SU-DHL-6 (cell line): ENCODE measurements around the gene ADAMTS17.

Source experiments
- H2AFZ ChIP-seq: fragments of 200-600 bp; sonication (generic); 2 replicates; pipeline ENCODE4 v1.6.1; 2014; ENCODE audit warnings: low read depth, mild to moderate bottlenecking, moderate library complexity, mixed read lengths, antibody characterized with exemption, low read length; ENCODE audit not compliant: severe bottlenecking
- H3F3A ChIP-seq: fragments of 200-600 bp; shearing (Covaris generic); 2 replicates; pipeline ENCODE4 v1.6.0; 2016; ENCODE audit warnings: antibody characterized with exemption, mild to moderate bottlenecking; ENCODE audit not compliant: insufficient read depth
- H3K27ac ChIP-seq: fragments of 200-600 bp; sonication (generic); 2 replicates; pipeline ENCODE4 v1.5.1; 2016; ENCODE audit warnings: low read depth, mild to moderate bottlenecking, low read length, moderate library complexity, mixed read lengths
- H3K27me3 ChIP-seq: fragments of 200-600 bp; sonication (generic), shearing (Covaris generic); 2 replicates; pipeline ENCODE4 v1.6.0; 2014; ENCODE audit warnings: mild to moderate bottlenecking, low read length
- H3K36me3 ChIP-seq: fragments of 200-600 bp; sonication (generic); 2 replicates; pipeline ENCODE4 v1.6.1; 2014; ENCODE audit warnings: mild to moderate bottlenecking, low read length, mixed read lengths
- H3K4me2 ChIP-seq: fragments of 300-600, 200-600 bp; shearing (Covaris generic), sonication (generic); 2 replicates; pipeline ENCODE4 v1.6.0; 2014; ENCODE audit warnings: low read length, low read depth, mild to moderate bottlenecking; ENCODE audit not compliant: poor library complexity, severe bottlenecking
- H3K4me3 ChIP-seq: fragments of 200-600 bp; sonication (generic); 2 replicates; pipeline ENCODE4 v1.5.1; 2014; ENCODE audit warnings: antibody characterized with exemption, low read length, mild to moderate bottlenecking, mixed read lengths; ENCODE audit not compliant: insufficient read depth, poor library complexity, severe bottlenecking
- H3K79me2 ChIP-seq: fragments of 200-600 bp; sonication (generic); 2 replicates; pipeline ENCODE4 v1.6.1; 2014; ENCODE audit warnings: mild to moderate bottlenecking, low read length, moderate library complexity; ENCODE audit not compliant: insufficient read depth
- H3K9ac ChIP-seq: fragments of 200-600 bp; sonication (generic); 2 replicates; pipeline ENCODE4 v1.7.0; 2014; ENCODE audit warnings: mild to moderate bottlenecking, low read length
- H3K9me2 ChIP-seq: fragments of 200-600 bp; sonication (generic); replicated peaks from 2 replicates; pipeline ENCODE4 v1.6.1; 2014; ENCODE audit warnings: low read length; ENCODE audit not compliant: insufficient read depth
- H3K9me3 ChIP-seq: fragments of 200-600 bp; sonication (generic); 2 replicates; pipeline ENCODE4 v1.6.1; 2014; ENCODE audit warnings: low read length, mixed read lengths; ENCODE audit not compliant: insufficient read depth
- H4K20me1 ChIP-seq: fragments of 200-600 bp; sonication (generic); 2 replicates; pipeline ENCODE4 v1.6.1; 2014; ENCODE audit warnings: low read depth, mild to moderate bottlenecking, antibody characterized with exemption, low read length, moderate library complexity, mixed read lengths
- CTCF ChIP-seq: fragments of 200-600 bp; sonication (generic); IDR thresholded peaks from one replicate; pipeline ENCODE4 v1.5.1; 2017; ENCODE audit warnings: antibody characterized with exemption, mild to moderate bottlenecking, low read length, moderate library complexity; ENCODE audit not compliant: insufficient read depth, poor library complexity, severe bottlenecking
- EZH2phosphoT487 ChIP-seq: fragments of 200-600 bp; sonication (generic), shearing (Covaris generic); conservative IDR thresholded peaks from 2 replicates; pipeline ENCODE4 v1.6.1; 2018; ENCODE audit warnings: mild to moderate bottlenecking, antibody characterized with exemption, low read length, moderate library complexity, mixed read lengths

The ADAMTS17 gene

GRCh38 chr15:100030586-100031229, 311.1 kb downstream of the ADAMTS17 start:
- Histone ChIP-seq H3K4me3 (no peak overlapping the region), H2AFZ (no peak overlapping the region), H3K9ac (no peak overlapping the region), H3K9me2 (no peaks in the 10 kb centered on the region), H3K36me3 (no peaks in the 10 kb centered on the region), H3K9me3 (0 out of 2 replicates have a peak, but pooled peaks cover 9% of the 10 kb centered on the region), H3F3A (no peaks in the 10 kb centered on the region), H3K79me2 (no peaks in the 10 kb centered on the region), H3K27me3 (no peaks in the 10 kb centered on the region), H4K20me1 (no peaks in the 10 kb centered on the region), H3K4me2 (no peak overlapping the region), H3K27ac (no peak overlapping the region)
- TF ChIP-seq EZH2phosphoT487 (no peak), CTCF (no peak)

GRCh38 chr15:100029868-100030479, 311.8 kb downstream of the ADAMTS17 start:
- no peak overlapping the region for H3K27ac ChIP-seq
- H3K4me2 ChIP-seq: no peak overlapping the region
- H3K9ac ChIP-seq: no peak overlapping the region
- H3K9me2 ChIP-seq: no peaks in the 10 kb centered on the region
- H3K4me3 ChIP-seq: no peak overlapping the region
- no peaks in the 10 kb centered on the region for H3K36me3 ChIP-seq
- H3K79me2 ChIP-seq: no peaks in the 10 kb centered on the region
- no peaks in the 10 kb centered on the region for H4K20me1 ChIP-seq
- no peaks in the 10 kb centered on the region for H3F3A ChIP-seq
- no peak for TF ChIP-seq EZH2phosphoT487
- TF ChIP-seq CTCF: no peak
- 0 out of 2 replicates have a peak, but pooled peaks cover 9% of the 10 kb centered on the region for H3K9me3 ChIP-seq
- H3K27me3 ChIP-seq: no peaks in the 10 kb centered on the region
- no peak overlapping the region for H2AFZ ChIP-seq

GRCh38 chr15:100029045-100029444, 312.7 kb downstream of the ADAMTS17 start:
- Histone ChIP-seq H3K4me2 (no peak overlapping the region), H3K4me3 (no peak overlapping the region), H2AFZ (no peak overlapping the region), H3K27ac (no peak overlapping the region), H3K27me3 (no peaks in the 10 kb centered on the region), H3F3A (no peaks in the 10 kb centered on the region), H3K79me2 (no peaks in the 10 kb centered on the region), H3K36me3 (no peaks in the 10 kb centered on the region), H3K9me2 (no peaks in the 10 kb centered on the region), H3K9ac (no peak overlapping the region), H4K20me1 (no peaks in the 10 kb centered on the region), H3K9me3 (0 out of 2 replicates have a peak, but pooled peaks cover 9% of the 10 kb centered on the region)
- TF ChIP-seq CTCF (no peak), EZH2phosphoT487 (no peak)
